ENCODE data around the gene FOXK2. TPM values are rescaled to one million over a fixed set of nuclear protein-coding genes. Genes with fewer than 3 reads are reported as not detected.
"Not testable (repeated sequence)": the region's sequence is repeated elsewhere in the genome, so short reads cannot be mapped to it uniquely, and the experiment has no call there.

FOXK2 gene
- total RNA-seq, 1 donor from 2014 or later = 42.5 TPM

- TF ChIP-seq CTCF (IDR thresholded peaks at IDR 0.05; ENCODE audit: insufficient read depth, low read length, poor library complexity, severe bottlenecking) = no peak
- no peaks in the 10 kb centered on the region for H3K27me3 ChIP-seq (ENCODE audit: control insufficient read depth, insufficient read depth, low read length)
Measured at GRCh38 chr17:82497483-82498405, 21.8 kb upstream of the FOXK2 start.

GRCh38 chr17:82502207-82502606 is 17.3 kb upstream of the FOXK2 start:
- no peaks in the 10 kb centered on the region for H3K36me3 ChIP-seq (ENCODE audit: control insufficient read depth, insufficient read depth, low read length)
- no peak for DNase-seq (ENCODE audit: low read depth)
- H3K27me3 ChIP-seq (ENCODE audit: control insufficient read depth, insufficient read depth, low read length) = no peaks in the 10 kb centered on the region
- TF ChIP-seq CTCF (IDR thresholded peaks at IDR 0.05; ENCODE audit: insufficient read depth, low read length, poor library complexity, severe bottlenecking) = no peak
- no peak overlapping the region for H3K4me3 ChIP-seq (ENCODE audit: low read depth, low read length)

More at GRCh38 chr17:82497483-82498405, 21.8 kb upstream of the FOXK2 start:
- no peak for DNase-seq (ENCODE audit: low read depth)
- H3K4me3 ChIP-seq (ENCODE audit: low read depth, low read length) = peak overlapping the region; percentile 58
- H3K36me3 ChIP-seq (ENCODE audit: control insufficient read depth, insufficient read depth, low read length) = no peaks in the 10 kb centered on the region

- TF ChIP-seq CTCF (IDR thresholded peaks at IDR 0.05; ENCODE audit: insufficient read depth, low read length, poor library complexity, severe bottlenecking) = no peak
- no peak for DNase-seq (ENCODE audit: low read depth)
Measured at GRCh38 chr17:82503094-82503727, 16.3 kb upstream of the FOXK2 start.

GRCh38 chr17:82503728-82504308 is 15.7 kb upstream of the FOXK2 start:
- no peak for DNase-seq (ENCODE audit: low read depth)
- no peaks in the 10 kb centered on the region for H3K36me3 ChIP-seq (ENCODE audit: control insufficient read depth, insufficient read depth, low read length)
- H3K27me3 ChIP-seq (ENCODE audit: control insufficient read depth, insufficient read depth, low read length) = no peaks in the 10 kb centered on the region
- H3K4me3 ChIP-seq (ENCODE audit: low read depth, low read length) = no peak overlapping the region
- TF ChIP-seq CTCF (IDR thresholded peaks at IDR 0.05; ENCODE audit: insufficient read depth, low read length, poor library complexity, severe bottlenecking) = no peak

More at GRCh38 chr17:82503094-82503727, 16.3 kb upstream of the FOXK2 start:
- Histone ChIP-seq H3K36me3 (ENCODE audit: control insufficient read depth, insufficient read depth, low read length) (no peaks in the 10 kb centered on the region), H3K27me3 (ENCODE audit: control insufficient read depth, insufficient read depth, low read length) (no peaks in the 10 kb centered on the region), H3K4me3 (ENCODE audit: low read depth, low read length) (no peak overlapping the region)

- DNase-seq (ENCODE audit: low read depth) = no peak
- H3K4me3 ChIP-seq (ENCODE audit: low read depth, low read length) = no peak overlapping the region
- H3K36me3 ChIP-seq (ENCODE audit: control insufficient read depth, insufficient read depth, low read length) = no peaks in the 10 kb centered on the region
- H3K27me3 ChIP-seq (ENCODE audit: control insufficient read depth, insufficient read depth, low read length) = no peaks in the 10 kb centered on the region
- no peak for TF ChIP-seq CTCF (IDR thresholded peaks at IDR 0.05; ENCODE audit: insufficient read depth, low read length, poor library complexity, severe bottlenecking)
Measured at GRCh38 chr17:82505296-82505695, 14.2 kb upstream of the FOXK2 start.

- not testable (repeated sequence) for DNase-seq (ENCODE audit: low read depth); H3K27me3 ChIP-seq (ENCODE audit: control insufficient read depth, insufficient read depth, low read length); H3K36me3 ChIP-seq (ENCODE audit: control insufficient read depth, insufficient read depth, low read length); H3K4me3 ChIP-seq (ENCODE audit: low read depth, low read length)
Measured at GRCh38 chr17:82506402-82506801, 13.1 kb upstream of the FOXK2 start.

All from kidney epithelial cell (primary cell).